H9 (cell line): Measurements from ENCODE around the gene ATG5. TPM values are rescaled to one million over a fixed set of nuclear protein-coding genes. Genes with fewer than 3 reads are reported as not detected.

Experiments used
- DNase-seq: peaks from one replicate; pipeline ENCODE4 v3.0.0-alpha.2; 2017
- H2AFZ ChIP-seq: one replicate; pipeline ENCODE4 v1.6.1; 2013; ENCODE audit warnings: mild to moderate bottlenecking, low read length, control low read depth, moderate library complexity
- H2AK5ac ChIP-seq: 2 replicates; pipeline ENCODE4 v1.6.1; 2013; ENCODE audit warnings: low read length, control low read depth, mixed read lengths; ENCODE audit not compliant: insufficient read length
- H2BK120ac ChIP-seq: one replicate; pipeline ENCODE4 v1.6.1; 2013; ENCODE audit warnings: low read depth, mild to moderate bottlenecking, low read length, control low read depth, inconsistent platforms; ENCODE audit not compliant: poor library complexity, severe bottlenecking
- H2BK12ac ChIP-seq: 2 replicates; pipeline ENCODE4 v1.6.1; 2013; ENCODE audit warnings: low read length, control low read depth, mixed read lengths, low read depth; ENCODE audit not compliant: insufficient read length
- H2BK15ac ChIP-seq: 2 replicates; pipeline ENCODE4 v1.6.1; 2013; ENCODE audit warnings: low read depth, low read length, control low read depth
- H2BK20ac ChIP-seq: one replicate; pipeline ENCODE4 v1.6.1; 2013; ENCODE audit warnings: low read depth, mild to moderate bottlenecking, low read length, control low read depth, inconsistent platforms; ENCODE audit not compliant: poor library complexity, severe bottlenecking
- H2BK5ac ChIP-seq: 2 replicates; pipeline ENCODE4 v1.6.1; 2013; ENCODE audit warnings: low read length, control low read depth, mixed read lengths; ENCODE audit not compliant: insufficient read length
- H3K14ac ChIP-seq: 2 replicates; pipeline ENCODE4 v1.6.1; 2013; ENCODE audit warnings: low read length, control low read depth; ENCODE audit not compliant: insufficient read depth
- H3K18ac ChIP-seq: 2 replicates; pipeline ENCODE4 v1.6.1; 2013; ENCODE audit warnings: low read depth, mild to moderate bottlenecking, mixed read lengths, low read length, control low read depth; ENCODE audit not compliant: insufficient read length
- H3K23ac ChIP-seq: 2 replicates; pipeline ENCODE4 v1.6.1; 2013; ENCODE audit warnings: low read length, control low read depth, mixed read lengths, low read depth; ENCODE audit not compliant: insufficient read length
- H3K23me2 ChIP-seq: 2 replicates; pipeline ENCODE4 v1.6.1; 2013; ENCODE audit warnings: low read depth, mild to moderate bottlenecking, mixed read lengths, low read length, control low read depth; ENCODE audit not compliant: insufficient read length, poor library complexity, severe bottlenecking
- H3K27ac ChIP-seq: 2 replicates; pipeline ENCODE4 v1.5.1; 2013; ENCODE audit warnings: low read length, control low read depth, mixed read lengths, low read depth; ENCODE audit not compliant: insufficient read length
- H3K27me3 ChIP-seq: 2 replicates; pipeline ENCODE4 v1.6.1; 2013; ENCODE audit warnings: low read length, control low read depth, inconsistent platforms; ENCODE audit not compliant: insufficient read depth
- H3K4ac ChIP-seq: 2 replicates; pipeline ENCODE4 v1.6.1; 2013; ENCODE audit warnings: low read depth, mild to moderate bottlenecking, control low read depth, inconsistent platforms, low read length, moderate library complexity
- H3K4me1 ChIP-seq: 2 replicates; pipeline ENCODE4 v1.6.1; 2013; ENCODE audit warnings: low read length, control low read depth, inconsistent platforms; ENCODE audit not compliant: insufficient read depth
- H3K4me2 ChIP-seq: 2 replicates; pipeline ENCODE4 v1.6.1; 2013; ENCODE audit warnings: low read length, control low read depth, mixed read lengths; ENCODE audit not compliant: insufficient read length, insufficient read depth
- H3K56ac ChIP-seq: 2 replicates; pipeline ENCODE4 v1.6.1; 2013; ENCODE audit warnings: low read depth, mild to moderate bottlenecking, mixed read lengths, low read length, control low read depth; ENCODE audit not compliant: insufficient read length
- H3K79me1 ChIP-seq: 2 replicates; pipeline ENCODE4 v1.6.1; 2013; ENCODE audit warnings: low read depth, mild to moderate bottlenecking, moderate library complexity, low read length, control low read depth, inconsistent platforms; ENCODE audit not compliant: insufficient read depth, poor library complexity, severe bottlenecking
- H3K79me2 ChIP-seq: 2 replicates; pipeline ENCODE4 v1.6.1; 2013; ENCODE audit warnings: low read length, control low read depth, inconsistent platforms; ENCODE audit not compliant: insufficient read depth
- H3K9ac ChIP-seq: 2 replicates; pipeline ENCODE4 v1.6.1; 2013; ENCODE audit warnings: low read length, control low read depth, mixed read lengths; ENCODE audit not compliant: insufficient read length; ENCODE audit errors: extremely low read depth
- H3K9me3 ChIP-seq: one replicate; pipeline ENCODE4 v1.6.1; 2013; ENCODE audit warnings: low read depth, low read length, inconsistent platforms; ENCODE audit not compliant: control insufficient read depth
- H3T11ph ChIP-seq: one replicate; pipeline ENCODE4 v1.6.1; 2013; ENCODE audit warnings: mild to moderate bottlenecking, low read length, control low read depth, inconsistent platforms
- H4K20me1 ChIP-seq: one replicate; pipeline ENCODE4 v1.6.1; 2013; ENCODE audit not compliant: control insufficient read depth, insufficient read length, insufficient read depth
- H4K5ac ChIP-seq: 2 replicates; pipeline ENCODE4 v1.6.1; 2013; ENCODE audit warnings: low read depth, mild to moderate bottlenecking, mixed read lengths, low read length, control low read depth; ENCODE audit not compliant: insufficient read length
- H4K8ac ChIP-seq: replicated peaks from 2 replicates; pipeline ENCODE4 v1.6.1; 2013; ENCODE audit warnings: low read length, control low read depth, mixed read lengths, low read depth; ENCODE audit not compliant: insufficient read length
- H4K91ac ChIP-seq: 2 replicates; pipeline ENCODE4 v1.6.1; 2013; ENCODE audit warnings: low read depth, mild to moderate bottlenecking, moderate library complexity, mixed read lengths, low read length, control low read depth; ENCODE audit not compliant: insufficient read length
- H3K27ac Mint-ChIP-seq, 3 experiments: 2 replicates in 2 of 3; 3 replicates in 1 of 3; pipeline ENCODE4 v1.8.0; 2020 to 2021; ENCODE audit warnings: mixed read lengths in 3 of 3, mild to moderate bottlenecking in 1 of 3, moderate library complexity in 1 of 3
- H3K27me3 Mint-ChIP-seq: 2 replicates; pipeline ENCODE4 v1.8.0; 2021; ENCODE audit warnings: low read depth, mild to moderate bottlenecking, moderate library complexity, mixed read lengths
- H3K36me3 Mint-ChIP-seq, 3 experiments: 2 replicates in 2 of 3; 3 replicates in 1 of 3; pipeline ENCODE4 v1.8.0; 2020 to 2021; ENCODE audit warnings: low read depth in 3 of 3, mixed read lengths in 3 of 3; ENCODE audit not compliant: insufficient read depth in 1 of 3
- H3K4me1 Mint-ChIP-seq, 2 experiments: 2 replicates each; pipeline ENCODE4 v1.8.0; 2020; ENCODE audit warnings: mixed read lengths in 2 of 2
- H3K4me3 Mint-ChIP-seq, 2 experiments: 2 replicates in 1 of 2; 3 replicates in 1 of 2; pipeline ENCODE4 v1.8.0; 2020 to 2021; ENCODE audit warnings: mild to moderate bottlenecking in 2 of 2, mixed read lengths in 2 of 2, moderate library complexity in 1 of 2
- H3K9me3 Mint-ChIP-seq, 2 experiments: 2 replicates in 1 of 2; 3 replicates in 1 of 2; pipeline ENCODE4 v1.8.0; 2020; ENCODE audit warnings: mild to moderate bottlenecking in 2 of 2, mixed read lengths in 2 of 2, moderate library complexity in 1 of 2
- CTCF ChIP-seq: fragments of 200-600 bp; sonication (generic); conservative IDR thresholded peaks from 3 replicates; pipeline ENCODE4 v1.8.0; 2021; ENCODE audit warnings: antibody characterized with exemption, mild to moderate bottlenecking
- WGBS: extraction: QIAGEN DNeasy Blood & Tissue Kit; methylation state at CpG from one replicate; pipeline ENCODE4 v1.1.7; 2013; ENCODE audit warnings: missing lambda C conversion rate, low lambda C conversion rate, mixed read lengths; ENCODE audit not compliant: insufficient read length; ENCODE audit errors: extremely low coverage; 5-methylcytosine and 5-hydroxymethylcytosine counted together
- total RNA-seq: library from RNA; stranded (reverse); gene quantifications from 2 replicates; pipeline ENCODE4 v1.2.1, GENCODE V29; 2021

The ATG5 gene
- total RNA-seq, 1 experiment from 2014 or later: 36.7 TPM

- H4K20me1 ChIP-seq: no peaks in the 10 kb centered on the region
- no CpG with 5 or more reads among the region's 6 CpGs for WGBS
- no peak overlapping the region for H3K4me2 ChIP-seq
Measured at GRCh38 chr6:106315765-106316374, 9.7 kb downstream of the ATG5 start.

More at GRCh38 chr6:106315765-106316374, 9.7 kb downstream of the ATG5 start:
- TF ChIP-seq CTCF: no peak
- peaks cover 10% of the 10 kb centered on the region; the same call in 1 of the 2 replicates for H3K79me2 ChIP-seq
- no peak overlapping the region for H3K14ac ChIP-seq
- H3K56ac ChIP-seq: no peak overlapping the region
- H3K18ac ChIP-seq: no peak overlapping the region
- no peak overlapping the region for H3T11ph ChIP-seq
- H3K9ac ChIP-seq: no peak overlapping the region
- H2BK12ac ChIP-seq: no peak overlapping the region
- no peak overlapping the region for H4K91ac ChIP-seq
- H4K8ac ChIP-seq: no peak overlapping the region
- no peaks in the 10 kb centered on the region for H3K27me3 Mint-ChIP-seq
- DNase-seq: no peak
- no peak overlapping the region for H3K4me3 Mint-ChIP-seq
- H3K79me1 ChIP-seq: peaks cover 4% of the 10 kb centered on the region
- H2BK15ac ChIP-seq: no peak overlapping the region
- no peak overlapping the region for H3K27ac Mint-ChIP-seq
- H2BK120ac ChIP-seq: no peak overlapping the region
- no peaks in the 10 kb centered on the region for H3K27me3 ChIP-seq
- no peak overlapping the region for H2AFZ ChIP-seq
- no peak overlapping the region for H2BK5ac ChIP-seq
- H2AK5ac ChIP-seq: no peak overlapping the region
- no peak overlapping the region for H3K27ac ChIP-seq
- no peaks in the 10 kb centered on the region for H3K9me3 ChIP-seq
- no peak overlapping the region for H3K4ac ChIP-seq
- no peaks in the 10 kb centered on the region for H3K23me2 ChIP-seq
- peaks cover 2 to 24% (median 21%) of the 10 kb centered on the region in 3 experiments; a peak in 5 of 7 replicates for H3K36me3 Mint-ChIP-seq
- H3K4me1 ChIP-seq: peaks cover 2% of the 10 kb centered on the region
- no peak overlapping the region for H2BK20ac ChIP-seq
- no peaks in the 10 kb centered on the region for H3K9me3 Mint-ChIP-seq
- H3K23ac ChIP-seq: no peak overlapping the region
- no peak overlapping the region for H4K5ac ChIP-seq
- peaks cover 4 to 10% of the 10 kb centered on the region in 2 experiments; a peak in 2 of 4 replicates for H3K4me1 Mint-ChIP-seq
